NCI-H1048 (cell line): ENCODE results near the gene NRBF2.
"Not testable (repeated sequence)": the region's sequence is repeated elsewhere in the genome, so short reads cannot be mapped to it uniquely, and the experiment has no call there.

ENCODE experiments used
- DNase-seq: peaks from one replicate; lab custom pipeline; 2025; lab: John Stamatoyannopoulos, UW

The NRBF2 gene

DNA sequence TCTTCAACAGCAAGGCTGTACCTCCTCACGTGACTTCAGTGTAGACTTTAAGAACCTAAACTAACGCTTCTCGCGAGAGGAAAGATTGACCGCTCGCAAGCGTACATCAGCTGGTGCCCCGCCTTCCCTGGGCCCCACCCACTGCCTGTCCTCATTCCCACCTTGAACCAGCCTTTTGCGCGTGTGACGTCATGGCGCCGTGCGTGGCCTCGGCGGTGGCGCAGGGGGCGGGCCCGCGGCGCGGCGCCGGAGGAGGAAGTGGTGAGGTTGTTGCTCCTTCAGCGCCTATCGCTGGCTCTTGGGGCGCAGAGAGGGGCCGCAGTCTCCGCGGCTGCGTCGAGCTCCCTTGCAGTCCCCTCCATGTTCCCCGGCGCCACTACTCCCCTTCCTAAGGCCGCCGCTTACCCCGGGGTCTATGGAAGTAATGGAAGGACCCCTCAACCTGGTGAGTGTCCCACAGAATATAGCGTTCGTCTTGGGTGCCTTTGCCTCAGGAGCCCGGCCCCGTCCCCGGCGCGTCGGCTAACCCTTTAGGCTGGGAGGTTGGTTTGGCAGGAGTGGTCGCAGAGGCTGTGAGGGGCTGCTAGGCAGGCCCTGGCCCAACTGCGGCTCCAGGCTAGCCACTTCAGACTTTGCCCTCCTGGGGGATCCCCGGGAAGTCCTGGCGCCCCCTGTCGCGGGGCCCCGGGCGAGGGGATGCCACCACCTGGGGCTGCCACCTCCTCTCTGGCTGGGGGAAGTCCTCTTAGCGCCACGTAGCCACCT, at the start of gene NRBF2:
TSS of gene NRBF2 (plus strand) at position 273 of the 765 bp plus-strand sequence. CDS start at position 416, 143 bp downstream.
- DNase-seq = peak; percentile 96

DNA sequence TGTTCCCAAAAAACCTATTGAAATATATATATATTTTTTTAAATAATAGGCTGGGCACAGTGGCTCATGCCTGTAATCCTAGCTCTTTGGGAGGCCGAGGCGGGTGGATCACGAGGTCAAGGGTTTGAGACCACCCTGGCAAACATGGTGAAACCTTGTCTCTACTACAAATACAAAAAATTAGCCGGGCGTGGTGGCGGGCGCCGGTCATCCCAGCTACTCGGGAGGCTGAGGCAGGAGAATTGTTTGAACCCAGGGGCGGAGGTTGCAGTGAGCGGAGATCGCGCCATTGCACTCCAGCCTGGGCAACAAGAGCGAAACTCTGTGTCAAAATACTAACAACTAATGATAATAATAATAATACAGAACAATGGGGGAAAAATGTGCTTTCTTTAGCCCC, 49.7 kb upstream of the NRBF2 start:
- not testable (repeated sequence) for DNase-seq

DNA sequence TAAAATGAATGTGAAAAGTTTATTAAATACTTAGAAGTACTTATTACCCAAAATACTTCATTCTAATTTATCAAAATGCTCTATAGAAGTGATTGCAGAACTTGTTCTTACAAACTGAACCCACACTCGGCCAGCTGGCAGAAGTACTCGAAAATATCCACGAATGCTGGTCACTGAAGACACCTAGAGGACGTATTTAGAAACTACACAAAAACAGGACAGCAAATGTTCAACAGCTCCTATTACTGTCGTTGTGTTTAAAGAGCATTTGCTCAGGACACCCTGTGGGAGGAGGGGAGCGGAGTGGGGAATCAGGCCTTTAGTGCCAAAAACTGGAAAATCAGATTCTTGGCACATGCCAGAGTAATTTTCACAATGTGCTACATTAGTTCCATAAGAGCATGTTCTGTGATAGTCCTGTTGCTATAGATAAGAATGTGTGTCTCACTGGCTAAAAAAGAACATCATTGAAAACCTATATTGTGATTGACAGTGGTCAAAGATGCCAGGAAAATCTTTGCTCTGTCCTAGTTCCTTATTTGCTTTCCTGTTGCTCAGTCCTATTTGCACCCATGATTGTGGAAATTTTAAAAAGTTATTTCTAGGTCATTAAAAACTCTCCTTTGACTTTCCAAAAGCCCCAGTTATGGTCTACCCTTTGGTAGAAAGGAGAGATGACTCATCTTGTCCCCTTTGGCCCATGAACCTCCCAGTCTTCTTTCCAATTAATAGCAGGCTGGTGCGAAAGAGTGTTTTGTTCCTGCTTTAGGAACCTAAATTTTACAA, 49.0 kb upstream of the NRBF2 start:
- DNase-seq = peak; percentile 29

DNA sequence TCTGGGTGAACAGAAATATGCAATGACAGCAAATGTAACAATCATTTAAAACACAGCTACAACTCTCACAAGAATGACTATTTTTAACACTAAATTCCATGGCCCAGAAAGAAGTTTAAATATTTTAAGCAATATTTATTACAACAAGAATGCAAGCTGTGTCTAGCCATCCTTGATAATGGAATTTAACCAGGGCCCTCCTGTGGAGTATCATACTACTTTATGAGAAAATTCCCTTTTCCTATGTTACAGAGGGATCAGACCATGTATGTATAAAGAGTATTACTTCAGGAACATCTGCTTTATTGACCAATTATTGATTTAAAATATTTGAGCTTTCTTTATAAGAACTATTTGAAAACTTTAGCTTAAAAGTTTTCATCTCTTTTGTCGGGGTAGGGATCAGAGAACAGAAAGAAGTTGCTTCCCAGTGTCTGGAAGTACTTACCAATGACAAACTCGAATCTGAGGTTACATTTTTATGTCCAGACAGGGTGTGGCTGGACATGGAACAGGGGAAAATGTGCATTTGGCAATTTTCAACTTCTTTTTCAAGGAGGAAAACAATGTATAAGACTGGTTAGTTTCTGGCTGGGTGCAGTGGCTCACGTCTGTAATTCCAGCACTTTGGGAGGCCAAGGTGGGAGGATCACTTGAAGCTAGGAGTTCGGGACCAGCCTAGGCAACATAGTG, 48.3 kb upstream of the NRBF2 start:
- no peak for DNase-seq

DNA sequence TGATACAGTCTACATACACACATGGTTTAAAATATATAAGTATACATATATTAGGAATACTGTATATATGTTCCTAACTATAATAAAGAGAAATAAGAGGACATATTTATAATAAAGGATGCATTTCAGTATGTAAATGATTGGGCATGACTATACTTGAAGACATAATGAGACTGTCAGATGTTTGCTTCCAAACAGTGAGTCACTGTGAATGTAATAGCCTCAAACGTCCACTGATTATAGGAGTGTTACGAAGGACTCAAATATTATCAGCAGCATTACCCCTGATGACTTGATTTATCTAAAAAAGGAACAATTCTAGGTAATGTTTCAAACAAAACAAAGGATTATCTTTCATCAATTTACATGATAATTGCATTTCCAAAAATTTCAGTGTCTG, 39.9 kb upstream of the NRBF2 start:
- no peak for DNase-seq

DNA sequence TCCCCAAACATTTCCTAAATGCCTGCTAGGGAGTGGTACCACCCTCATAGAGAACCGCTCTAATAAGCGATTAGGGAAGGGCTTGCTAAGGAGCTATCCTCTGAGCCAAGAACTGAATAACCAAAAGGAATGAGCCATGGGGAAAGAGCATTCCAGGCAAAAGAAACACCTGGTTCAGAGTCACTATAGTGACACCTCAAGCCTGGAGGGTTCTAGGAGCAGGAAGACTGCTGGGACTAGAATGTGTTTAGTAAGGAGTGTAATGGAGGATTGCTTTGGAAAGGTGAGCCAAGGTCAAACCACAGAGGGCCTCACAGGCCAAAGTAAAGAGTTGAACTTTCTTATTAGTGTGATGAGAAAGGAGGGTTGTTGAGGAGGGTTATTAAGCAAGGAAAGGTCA, 38.7 kb upstream of the NRBF2 start:
- no peak for DNase-seq

DNA sequence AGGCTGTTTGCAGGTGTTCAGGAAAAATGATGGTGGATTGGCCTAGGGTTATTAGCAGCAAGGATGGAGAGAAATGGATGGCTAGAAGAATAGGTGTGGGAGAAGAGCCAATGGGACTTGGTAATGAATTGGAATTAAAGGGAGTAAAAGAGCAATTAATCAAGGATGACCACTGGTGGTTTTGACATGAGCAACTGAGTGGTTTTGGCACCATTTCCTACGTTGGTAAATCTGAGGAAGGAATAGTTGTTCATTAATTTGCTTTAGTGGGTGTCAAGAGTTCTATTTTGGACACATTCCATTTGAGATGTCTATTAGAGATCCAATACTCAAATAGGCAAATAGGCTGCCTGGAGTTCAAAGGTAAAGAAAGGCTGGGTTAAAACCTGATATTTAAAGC, 38.2 kb upstream of the NRBF2 start:
- DNase-seq = no peak

DNA sequence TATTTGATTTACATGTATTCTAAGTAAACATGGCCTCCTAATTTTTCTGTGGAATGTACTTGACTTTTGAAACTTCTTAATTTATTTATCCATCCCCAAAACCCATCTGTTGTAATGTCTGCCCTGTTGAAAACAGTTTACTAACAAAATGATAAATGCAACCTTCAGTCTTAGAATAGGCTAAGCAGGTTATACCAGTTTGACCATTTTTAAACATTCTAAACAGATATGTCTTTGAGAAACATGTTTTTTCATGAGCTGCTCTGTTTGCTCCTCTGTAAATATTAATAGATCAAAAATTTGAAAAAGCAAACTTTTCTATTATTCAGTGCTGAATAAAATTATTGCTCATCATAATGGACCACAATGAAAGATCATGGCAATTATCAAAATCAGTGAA, 33.4 kb upstream of the NRBF2 start:
- no peak for DNase-seq

DNA sequence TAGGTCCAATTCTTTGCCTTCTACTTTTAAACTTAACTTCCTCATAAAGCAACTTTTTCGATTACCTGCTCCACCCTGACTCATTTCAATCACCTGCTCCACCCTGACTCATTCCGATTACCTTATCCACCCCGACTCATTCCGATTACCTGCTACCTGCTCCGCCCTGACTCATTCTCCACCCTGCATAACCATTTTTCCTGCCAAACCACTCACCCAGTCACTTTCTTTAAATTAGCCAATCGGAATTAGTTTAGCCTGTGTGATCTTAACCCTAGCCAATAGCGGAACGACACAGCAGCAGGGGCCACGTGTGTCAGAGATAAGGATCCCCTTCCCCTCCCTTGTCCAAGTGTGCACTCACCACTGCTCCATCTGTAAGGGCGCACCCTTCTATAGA, 32.0 kb upstream of the NRBF2 start:
- not testable (repeated sequence) for DNase-seq

DNA sequence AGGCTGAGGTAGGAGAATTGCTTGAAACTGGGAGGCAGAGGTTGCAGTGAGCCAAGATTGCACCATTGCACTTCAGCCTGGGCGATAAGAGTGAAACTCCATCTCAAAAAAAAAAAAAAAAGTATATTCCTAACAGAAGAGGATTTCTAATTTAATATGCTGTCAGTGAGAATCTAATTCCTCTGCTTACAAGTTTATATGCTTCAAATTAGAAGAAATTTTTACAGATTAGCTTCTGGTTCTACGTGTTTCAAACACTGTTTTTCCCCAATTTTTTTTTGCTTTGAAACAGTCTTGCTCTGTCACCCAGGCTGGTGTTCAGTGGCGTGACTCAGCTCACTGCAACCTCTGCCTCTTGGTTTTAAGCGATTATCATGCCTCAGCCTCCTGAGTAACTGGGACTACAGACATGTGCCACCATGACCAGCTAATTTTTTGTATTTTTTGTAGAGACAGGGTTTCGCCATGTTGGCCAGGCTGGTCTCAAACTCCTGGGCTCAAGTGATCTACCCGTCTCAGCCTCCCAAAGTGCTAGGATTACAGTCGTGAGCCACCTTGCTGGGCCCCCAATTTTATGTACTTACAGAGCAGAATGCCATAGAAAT, 30.7 kb upstream of the NRBF2 start:
- not testable (repeated sequence) for DNase-seq

DNA sequence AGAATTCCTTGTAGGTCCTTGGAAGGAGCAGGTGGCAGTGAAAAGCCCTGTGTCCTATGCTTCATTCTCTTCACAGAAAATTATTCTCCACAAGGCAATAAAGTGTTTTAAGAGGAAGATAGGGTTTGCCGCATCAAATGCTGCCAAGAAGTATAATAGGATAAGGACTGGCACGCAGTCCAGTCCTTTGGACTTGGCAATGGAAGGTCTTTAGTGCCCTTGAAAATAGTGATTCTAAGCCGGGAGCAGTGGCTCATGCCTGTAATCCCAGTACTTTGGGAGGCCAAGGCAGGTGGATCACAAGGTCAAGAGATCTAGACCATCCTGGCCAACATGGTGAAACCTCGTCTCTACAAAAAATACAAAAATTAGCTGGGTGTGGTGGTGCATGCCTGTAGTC, 29.9 kb upstream of the NRBF2 start:
- not testable (repeated sequence) for DNase-seq

DNA sequence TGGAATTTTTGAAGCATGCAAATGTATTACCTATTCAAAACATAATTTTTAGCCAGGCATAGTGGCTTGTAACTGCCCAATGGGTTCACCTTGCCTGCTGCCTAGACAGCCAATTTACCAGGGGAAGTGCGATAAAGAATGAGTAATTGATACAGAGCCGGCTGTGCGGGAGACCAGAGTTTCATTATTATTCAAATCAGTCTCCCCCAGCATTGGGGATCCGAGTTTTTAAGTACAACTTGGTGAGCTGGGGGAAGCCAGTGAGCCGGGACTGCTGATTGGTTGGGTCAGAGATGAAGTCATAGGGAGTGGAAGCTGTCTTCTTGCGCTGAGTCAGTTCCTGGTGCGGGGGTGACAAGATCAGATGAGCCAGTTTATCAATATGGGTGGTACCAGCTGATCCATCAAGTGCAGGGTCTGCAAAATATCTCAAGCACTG, 29.1 kb upstream of the NRBF2 start:
- no peak for DNase-seq

DNA sequence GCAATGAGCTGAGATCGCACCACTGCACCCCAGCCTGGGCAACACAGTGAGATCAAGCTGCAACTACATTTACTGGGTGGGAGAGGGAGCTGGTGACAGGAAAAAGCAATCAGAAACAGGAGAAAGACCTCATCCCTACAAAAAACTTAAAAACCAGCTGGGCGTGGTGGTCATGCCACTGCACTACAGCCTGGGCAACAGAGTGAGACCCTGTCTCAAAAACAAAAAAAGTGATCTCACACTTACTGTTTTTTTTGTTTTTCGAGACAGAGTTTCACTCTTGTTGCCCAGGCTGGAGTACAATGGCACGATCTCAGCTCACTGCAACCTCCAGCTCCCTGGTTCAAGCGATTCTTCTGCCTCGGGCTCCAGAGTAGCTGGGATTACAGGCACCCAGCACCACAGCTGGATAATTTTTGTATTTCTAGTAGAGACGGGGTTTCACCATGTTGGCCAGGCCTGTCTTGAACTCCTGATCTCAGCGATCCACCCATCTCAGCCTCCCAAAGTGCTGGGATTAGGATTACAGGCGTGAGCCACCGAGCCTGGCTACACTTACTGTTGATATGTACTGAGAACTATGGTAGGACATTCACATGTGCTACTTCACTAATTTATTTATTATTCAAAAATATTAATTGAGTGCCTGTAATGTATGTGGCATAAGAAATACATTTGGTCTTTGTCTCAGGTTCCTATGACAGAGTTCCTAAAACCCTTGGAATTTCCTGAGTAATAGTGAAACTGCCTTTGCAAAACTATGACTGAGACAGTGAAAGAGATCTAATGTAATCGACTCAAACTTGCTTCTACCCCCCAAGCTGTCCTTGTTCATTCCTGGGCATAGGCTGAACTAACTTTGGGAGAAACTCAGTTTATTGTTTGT, 27.7 kb upstream of the NRBF2 start:
- no peak for DNase-seq

DNA sequence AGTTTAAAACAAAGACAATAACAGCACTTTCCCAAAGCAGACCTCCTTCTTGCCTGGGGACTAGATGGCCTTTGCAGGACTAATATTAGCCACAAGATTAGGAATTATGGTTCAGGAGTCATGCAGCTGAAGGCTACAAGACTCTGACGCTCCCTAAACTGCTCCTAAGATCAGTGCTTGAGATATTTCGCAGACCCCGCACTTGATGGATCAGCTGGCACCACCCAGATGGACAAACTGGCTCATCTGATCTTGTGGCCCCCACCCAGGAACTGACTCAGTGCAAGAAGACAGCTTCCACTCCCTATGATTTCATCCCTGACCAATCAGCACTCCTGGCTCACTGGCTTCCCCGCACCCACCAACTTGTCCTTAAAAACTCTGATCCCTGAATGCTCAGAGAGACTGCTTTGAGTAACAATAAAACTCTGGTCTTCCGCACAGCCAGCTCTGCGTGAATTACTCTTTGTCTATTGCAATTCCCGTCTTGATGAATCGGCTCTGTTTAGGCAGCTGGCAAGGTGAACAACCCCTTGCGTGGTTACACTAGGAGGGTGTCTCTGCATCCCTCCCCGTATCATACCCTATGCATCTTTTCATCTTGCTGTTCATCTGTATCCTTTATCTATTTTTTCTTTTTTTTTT, 26.9 kb upstream of the NRBF2 start:
- no peak for DNase-seq

DNA sequence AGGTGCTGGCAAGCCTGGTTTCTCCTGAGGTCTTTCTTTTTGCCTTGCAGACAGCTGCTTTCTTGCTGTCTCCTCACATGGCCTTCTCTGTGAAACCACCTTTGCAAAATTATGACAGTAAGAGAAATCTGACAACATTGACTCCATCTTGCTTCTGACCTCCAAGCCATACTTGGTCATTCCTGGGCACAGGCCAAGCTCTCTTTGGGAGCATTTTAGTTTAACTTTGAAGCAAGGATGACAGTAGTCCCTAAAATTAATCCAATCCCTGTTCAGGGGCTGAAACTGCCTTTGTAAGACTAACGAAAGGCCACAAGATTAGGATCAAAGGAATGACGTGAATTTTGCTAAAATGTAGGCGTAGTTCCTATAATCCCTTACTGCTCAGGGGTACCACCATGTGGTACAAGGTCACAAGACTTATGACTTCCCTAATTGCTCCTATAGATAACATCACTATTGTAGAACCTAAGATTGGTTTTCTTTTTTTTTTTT, 25.1 kb upstream of the NRBF2 start:
- DNase-seq = no peak

DNA sequence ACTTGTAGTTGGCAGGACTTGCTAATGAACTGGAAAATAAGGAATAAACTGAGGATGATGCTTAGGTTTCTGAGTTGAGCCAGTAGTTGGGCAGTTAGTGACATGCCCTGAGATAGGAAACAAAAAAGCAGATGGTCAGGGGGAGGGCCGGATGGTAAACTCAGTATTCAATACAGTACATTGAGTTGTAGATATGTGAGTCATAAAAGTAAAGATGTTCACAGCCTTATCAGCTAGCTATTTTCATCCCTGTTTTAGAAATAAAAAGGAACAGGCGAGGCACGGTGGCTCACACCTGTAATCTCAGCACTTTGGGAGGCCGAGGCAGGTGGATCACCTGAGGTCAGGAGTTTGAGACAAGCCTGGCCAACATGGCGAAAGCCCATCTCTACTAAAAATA, 22.2 kb upstream of the NRBF2 start:
- no peak for DNase-seq

DNA sequence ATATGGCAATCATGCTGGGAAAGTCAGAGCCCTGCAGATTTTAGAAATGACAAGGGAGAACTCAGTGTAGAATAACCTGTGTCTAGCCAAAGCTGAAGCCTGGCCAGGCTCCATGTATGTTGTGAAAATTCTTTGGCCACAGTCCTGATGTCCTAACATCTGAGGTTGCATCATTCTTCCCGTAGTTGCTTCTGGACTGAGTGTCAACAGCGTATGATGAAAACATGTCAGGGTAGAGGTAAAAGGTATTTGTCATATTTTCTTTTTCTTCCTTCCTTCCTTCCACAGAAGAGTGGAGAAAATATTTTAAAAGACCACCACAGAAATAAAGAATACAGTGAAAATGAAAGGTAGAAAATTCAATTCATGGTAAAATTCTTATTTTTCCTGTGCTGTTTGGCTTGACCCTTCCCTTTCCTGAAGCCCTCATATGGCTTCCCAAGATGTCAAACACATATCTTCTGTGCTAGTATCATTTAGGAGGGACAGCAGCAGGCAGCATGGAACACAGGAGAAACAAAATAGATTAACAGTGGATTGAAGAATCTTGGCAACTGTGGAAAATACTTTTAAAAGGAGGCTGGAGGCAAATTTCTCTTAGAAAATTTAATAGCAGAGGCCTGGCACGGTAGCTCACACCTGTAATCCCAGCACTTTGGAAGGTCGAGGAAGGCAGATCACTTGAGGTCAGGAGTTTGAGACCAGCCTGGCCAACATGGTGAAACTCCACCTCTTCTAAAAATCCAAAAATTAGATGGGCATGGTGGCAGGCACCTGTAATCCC, 18.9 kb upstream of the NRBF2 start:
- no peak for DNase-seq

DNA sequence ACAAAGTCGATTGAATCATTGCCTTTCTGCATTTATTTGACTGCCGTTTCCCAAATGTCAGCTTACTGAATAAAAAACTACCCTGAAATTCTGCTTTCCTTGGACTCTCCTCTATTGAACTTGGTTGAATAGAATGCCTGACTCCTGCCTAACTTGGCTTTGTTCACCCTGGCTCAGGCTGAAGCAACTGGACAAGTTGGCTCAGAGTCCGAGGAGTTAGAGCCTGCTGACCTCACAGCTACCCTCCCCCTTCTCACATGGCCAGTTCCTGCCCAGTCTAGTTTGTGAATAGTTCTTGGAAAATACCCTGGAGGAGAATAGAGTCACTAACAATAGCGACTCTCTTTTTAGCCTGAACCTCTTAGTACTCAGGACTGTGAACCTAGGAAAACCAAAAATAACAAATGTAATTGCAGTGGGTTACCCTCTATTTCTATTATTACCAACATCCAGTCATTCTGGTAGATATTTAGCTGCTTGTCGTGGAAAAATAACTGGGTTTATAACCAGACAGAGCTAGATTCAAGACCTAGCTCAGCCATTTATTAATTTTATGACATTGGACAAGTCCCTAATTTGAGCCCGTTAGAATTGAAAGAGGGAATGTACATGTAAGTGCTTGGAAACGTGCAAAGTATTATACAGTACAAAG, 17.3 kb upstream of the NRBF2 start:
- DNase-seq = no peak

DNA sequence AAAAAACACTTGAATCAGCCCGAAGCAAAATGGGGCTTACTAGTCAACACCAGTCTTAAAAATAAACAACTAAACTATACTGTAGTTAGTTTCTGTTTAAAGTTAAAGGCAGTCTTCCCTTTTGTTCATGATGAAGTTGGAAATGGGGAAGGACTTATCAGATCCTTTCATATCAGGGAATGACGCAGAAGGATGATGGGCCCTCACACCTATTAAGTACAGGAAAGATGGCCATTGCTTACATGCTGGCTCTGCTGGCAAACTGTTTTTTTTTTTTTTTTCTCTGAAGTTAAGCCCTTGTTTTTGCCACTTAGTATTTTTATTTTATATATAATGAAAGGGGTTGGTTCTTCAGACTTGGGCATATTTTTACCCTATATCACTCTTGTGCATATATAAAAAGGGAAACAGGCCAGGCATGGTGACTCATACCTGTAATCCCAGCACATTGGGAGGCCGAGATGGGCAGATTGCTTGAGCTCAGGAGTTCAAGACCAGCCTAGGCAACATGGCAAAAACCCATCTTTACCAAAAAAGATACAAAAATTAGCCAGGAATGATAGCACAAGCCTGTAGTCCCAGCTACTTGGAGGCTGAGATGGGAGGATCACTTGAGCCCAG, 16.6 kb upstream of the NRBF2 start:
- no peak for DNase-seq
